ENCODE measurements around the gene SPATS2L.

SPATS2L gene

GRCh38 chr2:200449149-200449548 lies 142.7 kb downstream of the SPATS2L start:
- no peak for DNase-seq

DNA sequence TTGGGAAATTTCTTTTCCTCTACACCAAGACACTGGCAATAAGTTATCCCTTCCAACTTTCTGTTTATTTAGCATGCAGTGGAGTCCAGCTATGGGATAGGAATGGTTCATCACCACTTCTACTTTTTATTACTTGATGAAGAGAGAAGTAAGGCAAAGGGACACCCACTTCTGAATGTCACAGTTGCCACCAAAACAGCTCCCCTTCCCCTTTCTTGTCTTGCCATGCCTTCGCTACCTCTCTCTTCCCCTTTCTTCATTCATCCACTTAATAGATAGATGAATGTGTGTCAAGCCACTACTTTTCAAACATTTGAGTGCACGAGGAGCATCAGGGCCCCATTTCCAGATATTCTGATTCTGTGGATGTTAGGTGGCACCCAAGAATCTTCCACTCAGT lies 143.8 kb downstream of the SPATS2L start:
- no peak for DNase-seq

GRCh38 chr2:200451511-200451910 lies 145.0 kb downstream of the SPATS2L start:
- DNase-seq: no peak

- DNase-seq: no peak
Observed at GRCh38 chr2:200452377-200452776, 145.9 kb downstream of the SPATS2L start.

GRCh38 chr2:200453142-200453852 lies 146.8 kb downstream of the SPATS2L start:
- DNase-seq: no peak

DNA sequence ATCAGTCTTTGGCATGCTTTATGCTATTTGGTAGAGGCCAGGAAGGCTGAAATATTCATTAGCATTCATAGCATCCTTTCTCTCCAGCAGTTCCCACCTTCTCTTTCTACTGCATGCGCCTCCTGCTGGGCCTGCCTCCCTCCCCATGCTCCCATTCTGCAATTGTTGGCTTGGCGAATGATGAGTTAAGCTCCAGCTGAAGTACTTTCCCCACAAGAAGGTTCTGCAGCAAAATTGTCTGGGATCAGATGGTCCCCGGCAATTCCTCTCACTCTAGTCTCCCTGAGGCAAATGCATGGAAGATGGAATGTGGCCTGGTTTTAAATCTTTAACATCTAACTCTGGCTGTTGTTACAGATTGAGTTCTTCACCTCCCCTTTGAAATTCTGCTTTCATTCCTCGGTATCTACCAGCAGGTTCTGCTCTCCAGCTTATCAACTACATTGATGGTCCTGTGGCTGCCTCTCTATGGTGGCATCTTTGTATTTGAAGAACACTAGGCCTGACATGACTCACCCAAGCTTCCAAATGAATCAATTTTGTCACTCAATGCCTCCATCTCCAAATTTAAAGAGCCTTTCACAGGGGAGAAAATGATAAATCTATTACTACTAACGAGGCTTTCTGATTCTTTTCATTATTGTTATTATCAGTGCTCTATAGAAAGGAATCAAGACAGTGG lies 147.5 kb downstream of the SPATS2L start:
- DNase-seq: no peak

DNA sequence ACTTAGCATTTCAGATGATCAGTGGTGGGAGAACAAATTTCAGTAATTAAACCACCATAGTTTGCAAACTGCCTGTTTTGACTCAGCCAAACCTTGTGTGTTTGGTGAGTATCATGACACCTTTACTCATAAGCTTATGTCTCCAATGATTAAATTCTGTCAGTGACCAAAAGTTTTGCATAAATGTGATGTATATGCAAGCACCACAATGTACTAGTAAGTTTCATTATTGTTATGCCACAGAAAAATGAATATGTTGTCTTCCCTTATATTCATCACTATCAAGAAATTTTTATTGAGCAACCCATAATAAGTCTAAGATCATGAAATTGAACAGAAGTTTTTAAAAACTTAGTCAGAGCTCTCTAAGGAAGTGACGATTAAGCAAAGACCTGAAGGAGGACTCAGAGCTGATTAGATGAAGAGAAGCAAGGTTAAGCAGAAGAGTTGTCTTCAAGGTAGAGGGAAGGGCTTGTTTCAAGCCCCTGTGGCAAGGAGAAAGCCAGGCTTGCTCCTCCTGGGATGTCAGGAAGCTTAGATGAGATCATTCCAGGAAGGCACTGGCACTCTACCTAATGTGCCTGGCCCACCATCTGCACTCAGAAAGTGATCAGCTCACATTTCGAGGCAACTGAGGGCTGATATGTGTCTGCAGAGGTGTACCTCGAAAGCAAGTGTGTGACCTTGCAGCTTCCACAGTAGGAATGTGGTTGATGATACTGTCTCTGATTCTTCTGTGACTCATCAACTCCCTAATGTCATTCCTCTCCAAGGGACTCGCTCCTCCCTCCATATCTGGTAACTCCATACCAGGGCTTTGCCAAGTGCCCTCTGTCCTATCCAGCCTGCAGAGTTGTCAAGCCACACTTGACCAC lies 148.7 kb downstream of the SPATS2L start:
- peak in 1 of 2 donors; percentile 6 for DNase-seq

DNA sequence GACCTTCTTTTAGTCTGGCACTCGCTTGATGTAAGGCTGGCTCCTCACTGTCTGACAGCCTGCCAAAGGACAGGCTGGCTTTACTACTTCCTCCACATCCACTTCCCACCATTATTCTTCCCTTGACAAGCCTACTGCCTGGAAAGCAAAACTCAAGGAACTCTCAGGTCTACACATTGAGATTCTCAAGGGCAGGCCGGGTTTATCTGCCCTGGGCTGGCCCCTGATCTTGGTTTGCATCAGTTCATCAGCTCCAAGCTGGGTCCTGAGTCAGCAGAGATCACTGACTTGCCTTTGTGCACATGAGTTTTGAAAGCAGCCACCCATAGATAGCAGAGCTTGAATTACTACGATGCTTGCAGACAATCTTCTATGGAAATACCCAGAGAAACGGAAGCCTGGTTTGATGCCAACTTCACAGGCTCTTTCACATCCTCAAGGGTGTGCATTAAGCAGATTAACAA lies 149.5 kb downstream of the SPATS2L start:
- DNase-seq: peak; percentile 22 to 25

GRCh38 chr2:200456567-200456966 lies 150.1 kb downstream of the SPATS2L start:
- no peak for DNase-seq

DNA sequence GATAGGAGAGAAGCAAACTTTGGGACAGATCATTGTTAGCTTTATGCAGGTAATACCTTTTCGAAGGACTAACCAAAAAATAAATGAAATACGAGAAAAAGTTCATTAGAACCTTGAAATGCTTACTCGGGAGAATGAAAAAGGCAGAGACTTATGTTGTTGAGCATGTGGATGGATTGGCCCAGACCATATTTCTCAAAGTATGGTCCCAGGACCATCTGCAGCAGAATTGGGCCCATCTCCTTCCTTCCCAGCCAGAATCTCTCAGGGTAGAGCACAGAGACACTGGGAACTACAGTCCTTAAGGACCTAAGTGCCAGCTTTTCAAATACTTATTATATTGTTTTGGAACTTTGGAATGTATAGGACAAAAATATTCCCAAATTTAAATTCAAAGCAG lies 152.6 kb downstream of the SPATS2L start:
- no peak for DNase-seq

DNA sequence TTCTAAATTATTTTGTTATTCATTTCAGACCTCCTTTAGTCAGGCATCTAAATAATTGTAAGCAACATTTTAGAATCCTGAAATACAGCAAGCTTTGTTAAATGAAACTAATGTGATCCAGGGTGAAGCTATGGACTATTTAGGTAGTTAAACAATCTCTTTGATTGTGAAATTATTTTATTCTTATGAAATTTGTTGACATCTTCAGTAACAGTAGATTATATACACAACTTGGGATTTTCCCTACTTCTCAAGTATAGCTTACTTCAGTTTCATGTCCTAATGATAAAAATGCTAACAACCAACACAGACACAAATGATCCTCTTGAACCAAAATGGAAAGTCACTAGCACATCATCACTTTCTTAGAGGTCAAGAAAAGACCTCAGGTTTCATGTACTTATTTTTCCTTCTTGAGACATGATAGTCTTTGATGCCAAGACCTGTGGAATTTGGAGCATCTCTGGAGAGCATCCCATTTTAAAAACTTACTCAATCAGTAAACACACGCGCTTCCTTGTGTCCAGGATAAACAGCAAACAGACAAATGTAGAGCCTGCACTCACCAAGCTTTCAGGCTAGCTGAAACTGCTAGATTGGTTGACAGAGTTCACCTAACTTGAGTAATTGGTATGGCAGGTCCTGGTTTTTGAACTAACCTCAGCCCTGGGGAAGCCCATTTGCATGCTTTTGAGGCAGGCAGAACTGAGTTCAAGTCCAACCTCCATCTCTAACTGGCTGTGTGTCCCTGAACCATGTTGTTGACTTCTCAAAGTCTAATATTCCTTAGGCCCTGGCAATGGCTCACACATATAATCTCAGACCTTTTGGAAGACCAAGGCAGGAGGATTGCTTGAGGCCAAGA lies 155.6 kb downstream of the SPATS2L start:
- no peak for DNase-seq

DNA sequence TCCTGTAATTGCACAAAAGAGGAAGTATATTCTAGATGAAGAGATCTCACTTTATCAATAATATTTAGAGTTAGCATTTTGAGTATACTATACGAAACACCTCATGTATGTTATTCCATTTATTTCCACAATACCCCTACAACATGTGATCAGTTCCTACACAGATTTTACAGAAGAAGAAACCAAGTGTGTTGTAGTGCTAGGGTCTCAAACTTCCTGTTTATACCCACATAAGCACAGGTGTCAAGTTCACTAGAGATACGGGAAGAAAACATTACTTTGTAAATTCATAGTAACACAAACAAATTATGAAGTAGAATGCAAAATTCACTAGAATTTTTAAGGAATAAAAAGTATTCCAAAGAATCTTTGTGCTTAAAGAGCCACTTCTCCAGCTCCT lies 157.0 kb downstream of the SPATS2L start:
- DNase-seq: no peak

DNA sequence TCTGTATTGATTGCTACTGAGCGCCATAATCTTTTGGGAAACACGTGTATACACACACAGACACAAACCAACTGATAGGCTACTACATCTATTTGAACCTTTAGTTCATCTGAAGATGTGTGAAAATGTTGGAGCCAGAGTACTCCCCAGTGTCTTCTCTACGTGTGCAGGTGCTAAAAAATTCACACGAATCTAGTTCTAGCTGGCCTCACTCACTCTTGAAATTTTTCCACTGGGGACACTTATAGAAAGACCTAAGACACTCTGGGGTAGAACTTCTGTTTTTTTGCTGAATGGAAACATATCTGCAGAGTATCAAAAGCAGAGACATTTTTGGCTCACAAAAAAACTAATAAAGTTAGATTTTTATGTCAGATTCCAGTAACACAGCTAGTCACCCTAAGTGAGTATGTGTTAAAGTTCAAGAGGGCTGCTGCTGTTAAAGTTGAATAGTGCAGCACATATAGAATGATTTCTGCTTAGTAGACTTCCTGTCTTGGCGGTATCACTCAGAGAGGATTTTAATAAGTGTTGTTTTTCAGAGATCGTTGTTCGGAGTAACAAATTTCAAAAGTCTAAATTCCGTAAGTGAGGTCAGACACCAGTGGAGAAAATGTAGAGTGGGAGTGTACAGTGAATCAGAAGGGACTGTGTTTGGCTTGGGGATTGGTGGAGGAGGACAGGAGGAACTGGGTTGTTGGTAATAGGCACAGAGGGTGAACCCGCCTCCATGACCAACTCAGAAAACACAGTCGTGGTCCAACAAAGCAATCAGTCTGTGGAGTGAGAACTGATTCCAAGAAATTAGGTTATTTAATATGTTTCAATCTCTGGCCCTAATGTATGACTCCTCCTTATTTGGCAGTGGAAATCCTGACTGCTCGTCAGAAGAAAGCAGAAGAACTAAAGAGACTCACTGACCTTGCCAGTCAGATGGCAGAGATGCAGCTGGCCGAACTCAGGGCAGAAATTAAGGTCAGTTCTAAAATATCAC lies 160.2 kb downstream of the SPATS2L start:
- DNase-seq: peak; percentile 32 to 52

GRCh38 chr2:200467806-200468681 lies 161.6 kb downstream of the SPATS2L start:
- DNase-seq: no peak

DNA sequence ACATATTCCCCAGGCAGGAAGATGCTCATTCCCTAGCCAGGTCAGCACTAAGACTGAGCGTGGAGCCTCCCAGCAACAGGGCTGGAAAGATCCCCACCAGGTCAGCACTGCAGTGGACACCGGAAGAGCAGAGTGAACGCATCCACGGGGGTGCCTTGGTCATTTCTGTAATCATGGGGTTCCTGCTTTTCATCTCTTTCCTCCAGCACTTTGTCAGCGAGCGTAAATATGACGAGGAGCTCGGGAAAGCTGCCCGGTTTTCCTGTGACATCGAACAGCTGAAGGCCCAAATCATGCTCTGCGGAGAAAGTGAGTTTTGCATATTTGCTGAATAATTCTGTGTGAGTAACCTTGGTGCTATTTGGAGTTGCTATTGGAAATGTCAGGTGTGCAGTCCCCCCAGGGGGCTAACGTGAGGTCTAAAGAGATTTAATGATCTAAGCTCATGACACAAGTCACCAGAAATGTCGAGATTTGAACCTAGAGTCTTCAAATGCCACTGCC lies 163.3 kb downstream of the SPATS2L start:
- no peak for DNase-seq

DNA sequence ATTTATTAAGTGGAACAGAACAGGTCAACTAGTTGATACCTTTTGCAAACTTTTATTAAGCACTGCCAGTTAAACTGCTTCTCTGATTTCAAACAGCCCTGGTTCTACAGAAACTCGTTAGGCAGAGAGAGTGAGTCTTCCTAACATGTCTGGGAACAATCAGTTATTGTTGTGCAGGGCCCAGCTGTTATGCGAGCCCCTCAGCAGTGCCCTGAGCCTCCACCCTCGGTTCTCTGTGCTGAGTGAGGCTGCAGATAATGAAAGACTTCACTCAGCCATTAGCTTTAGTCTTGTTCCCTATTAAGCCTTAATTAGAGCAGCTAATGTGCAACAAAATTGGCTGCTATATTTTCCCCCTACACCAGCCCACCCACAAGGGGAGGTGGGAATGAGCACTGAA lies 163.7 kb downstream of the SPATS2L start:
- DNase-seq: no peak

GRCh38 chr2:200471324-200471848 lies 164.9 kb downstream of the SPATS2L start:
- DNase-seq: peak; percentile 36 to 39

- no peak for DNase-seq
Observed at GRCh38 chr2:200471928-200472645, 165.6 kb downstream of the SPATS2L start.
